Activated CD8-positive, alpha-beta memory T cell treated with anti-CD3 and anti-CD28 coated beads for 4 hours (primary cell): Measurements from ENCODE around the gene MECR.
A peak's percentile ranks its signal among the peaks of the same experiment; 100 is the strongest.
"Not testable (repeated sequence)": the region's sequence is repeated elsewhere in the genome, so short reads cannot be mapped to it uniquely, and the experiment has no call there.

Source experiments
- DNase-seq, 2 donors: peaks; one replicate each; pipeline ENCODE4 v3.0.0-alpha.2; 2020; ENCODE audit warnings: low read depth in 2 of 2

Gene MECR

GRCh38 chr1:29235955-29236711 lies 5.4 kb upstream of the MECR start, which contains the start of gene PTPRU:
Gene PTPRU (plus strand): TSS chr1:29236522. CDS start chr1:29236645, 123 bp downstream.
- DNase-seq: peak; percentile 53 to 60

GRCh38 chr1:29234881-29235280 lies 4.1 kb upstream of the MECR start:
- DNase-seq: not testable (repeated sequence)

GRCh38 chr1:29234471-29234870 lies 3.7 kb upstream of the MECR start:
- DNase-seq: no peak

GRCh38 chr1:29233693-29234092 lies 3.0 kb upstream of the MECR start:
- no peak for DNase-seq

- DNase-seq: no peak
These were observed 1.7 kb upstream of the MECR start for GRCh38 chr1:29232387-29232786.

- no peak for DNase-seq
These were observed 556 bp downstream of the MECR start for GRCh38 chr1:29230204-29230552.

GRCh38 chr1:29227511-29227910 lies 3.2 kb downstream of the MECR start:
- no peak for DNase-seq

- no peak for DNase-seq
These were observed 5.4 kb downstream of the MECR start for GRCh38 chr1:29225361-29225760.

GRCh38 chr1:29224356-29224837 lies 6.3 kb downstream of the MECR start:
- DNase-seq: no peak

GRCh38 chr1:29223521-29223920 lies 7.2 kb downstream of the MECR start:
- no peak for DNase-seq

GRCh38 chr1:29222686-29223085 lies 8.0 kb downstream of the MECR start:
- DNase-seq: no peak

- DNase-seq: not testable (repeated sequence)
These were observed 8.5 kb downstream of the MECR start for GRCh38 chr1:29222260-29222659.

- no peak for DNase-seq
These were observed 9.4 kb downstream of the MECR start for GRCh38 chr1:29221296-29221695.

- DNase-seq: no peak
These were observed 12.5 kb downstream of the MECR start for GRCh38 chr1:29218223-29218622.

- DNase-seq: no peak
These were observed 13.1 kb downstream of the MECR start for GRCh38 chr1:29217633-29218032.

GRCh38 chr1:29213055-29213454 lies 17.7 kb downstream of the MECR start:
- DNase-seq: no peak

GRCh38 chr1:29211086-29212030 lies 19.4 kb downstream of the MECR start:
- DNase-seq: no peak

GRCh38 chr1:29210278-29211085 lies 20.3 kb downstream of the MECR start:
- DNase-seq: no peak

- DNase-seq: no peak
These were observed 21.6 kb downstream of the MECR start for GRCh38 chr1:29209173-29209572.

GRCh38 chr1:29208442-29208841 lies 22.3 kb downstream of the MECR start:
- no peak for DNase-seq

GRCh38 chr1:29202584-29203340 lies 28.0 kb downstream of the MECR start:
- DNase-seq: peak; percentile 78 to 81
